HepG2 (cell line): ENCODE measurements around the gene SOWAHD. TPM values are rescaled to one million over a fixed set of nuclear protein-coding genes. Genes with fewer than 3 reads are reported as not detected.

ENCODE experiments used
- DMTF1 ChIP-seq: sonication (generic); formaldehyde crosslinking; IDR thresholded peaks from 2 replicates; pipeline ENCODE4 v1.4.0; 2020; ENCODE audit warnings: mild to moderate bottlenecking, missing genetic modification reagents
- GTF3A ChIP-seq: sonication (generic); formaldehyde crosslinking; conservative IDR thresholded peaks from 2 replicates; pipeline ENCODE4 v1.4.0; 2020; ENCODE audit warnings: mild to moderate bottlenecking, missing genetic modification reagents
- MAFG ChIP-seq: sonication (generic); formaldehyde crosslinking; IDR thresholded peaks from 2 replicates; pipeline ENCODE4 v1.5.1; 2020; ENCODE audit warnings: mild to moderate bottlenecking, missing genetic modification reagents
- NFAT5 ChIP-seq: sonication (generic); formaldehyde crosslinking; IDR thresholded peaks from 2 replicates; pipeline ENCODE4 v1.4.0; 2020; ENCODE audit warnings: missing genetic modification reagents
- PHF21A ChIP-seq: sonication (generic); formaldehyde crosslinking; IDR thresholded peaks from 2 replicates; pipeline ENCODE4 v1.5.0; 2020; ENCODE audit warnings: mild to moderate bottlenecking, missing genetic modification reagents
- POLR2AphosphoS5 ChIP-seq: IDR thresholded peaks from 2 replicates; pipeline ENCODE4 v1.6.1; 2012; ENCODE audit warnings: low read depth, low read length
- SAP130 ChIP-seq: IDR thresholded peaks from 2 replicates; pipeline ENCODE4 v1.6.1; 2016; ENCODE audit warnings: low read depth
- SMC3 ChIP-seq: IDR thresholded peaks from 2 replicates; pipeline ENCODE4 v1.6.1; 2011; ENCODE audit warnings: low read length, improper control_type of control experiment
- SRF ChIP-seq: IDR thresholded peaks from 2 replicates; pipeline ENCODE4 v1.6.1; 2011; ENCODE audit warnings: mild to moderate bottlenecking, low read depth, low read length, moderate library complexity
- STAG1 ChIP-seq: sonication (generic); formaldehyde crosslinking; IDR thresholded peaks from 2 replicates; pipeline ENCODE4 v1.4.0; 2020; ENCODE audit warnings: missing genetic modification reagents
- ZGPAT ChIP-seq: IDR thresholded peaks from 2 replicates; pipeline ENCODE4 v1.6.1; 2016; ENCODE audit warnings: mild to moderate bottlenecking
- ZKSCAN5 ChIP-seq: sonication (generic); formaldehyde crosslinking; IDR thresholded peaks from 2 replicates; pipeline ENCODE4 v1.5.1; 2020; ENCODE audit warnings: mild to moderate bottlenecking, missing genetic modification reagents
- ZNF281 ChIP-seq: sonication (generic); formaldehyde crosslinking; IDR thresholded peaks from 2 replicates; pipeline ENCODE4 v1.4.0; 2020; ENCODE audit warnings: missing genetic modification reagents, borderline replicate concordance
- ZNF788 ChIP-seq: sonication (generic); formaldehyde crosslinking; IDR thresholded peaks from 2 replicates; pipeline ENCODE4 v1.5.0; 2020; ENCODE audit warnings: mild to moderate bottlenecking, missing genetic modification reagents, borderline replicate concordance
- polyA plus RNA-seq, 8 experiments: library from polyadenylated mRNA; depleted of rRNA in 3 of 8; stranded (reverse) in 7 of 8; unstranded in 1 of 8; fragments of >200 nt; fragmentation: Illumina TruSeq in 4 of 8; extraction: Trizol in 4 of 8; gene quantifications; 2 replicates each; pipeline versions ENCODE4 v1.2.1 to v1.2.3, GENCODE V29; 2011 to 2016; ENCODE audit warnings: low read depth in 4 of 8, missing spikeins in 1 of 8, mixed read lengths in 1 of 8; ENCODE audit not compliant: insufficient read depth in 1 of 8
- total RNA-seq, 5 experiments: library from RNA; depleted of rRNA; stranded (reverse); fragments of >200 nt; fragmentation: Illumina TruSeq; extraction: Trizol; gene quantifications; 2 replicates each; pipeline ENCODE4 v1.2.3, GENCODE V29; 2016; ENCODE audit warnings: low read depth in 1 of 5
- TF ChIP-seq, protein P1 (sequence below): sonication (generic); formaldehyde crosslinking; IDR thresholded peaks from 2 replicates; pipeline ENCODE4 v1.4.0; 2020; ENCODE audit warnings: mild to moderate bottlenecking, missing genetic modification reagents, borderline replicate concordance

The SOWAHD gene
- total and polyA plus RNA-seq, 2 of the 13 experiments (the other 11 are each of a cell fraction or from before 2014, with no cell fraction given), result 1.0 to 1.3 TPM

- TF ChIP-seq ZNF281, result no peak
- TF ChIP-seq, protein P1, sequence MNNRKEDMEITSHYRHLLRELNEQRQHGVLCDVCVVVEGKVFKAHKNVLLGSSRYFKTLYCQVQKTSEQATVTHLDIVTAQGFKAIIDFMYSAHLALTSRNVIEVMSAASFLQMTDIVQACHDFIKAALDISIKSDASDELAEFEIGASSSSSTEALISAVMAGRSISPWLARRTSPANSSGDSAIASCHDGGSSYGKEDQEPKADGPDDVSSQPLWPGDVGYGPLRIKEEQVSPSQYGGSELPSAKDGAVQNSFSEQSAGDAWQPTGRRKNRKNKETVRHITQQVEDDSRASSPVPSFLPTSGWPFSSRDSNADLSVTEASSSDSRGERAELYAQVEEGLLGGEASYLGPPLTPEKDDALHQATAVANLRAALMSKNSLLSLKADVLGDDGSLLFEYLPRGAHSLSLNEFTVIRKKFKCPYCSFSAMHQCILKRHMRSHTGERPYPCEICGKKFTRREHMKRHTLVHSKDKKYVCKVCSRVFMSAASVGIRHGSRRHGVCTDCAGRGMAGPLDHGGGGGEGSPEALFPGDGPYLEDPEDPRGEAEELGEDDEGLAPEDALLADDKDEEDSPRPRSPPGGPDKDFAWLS (CRISPR knock-in tag), result no peak
- TF ChIP-seq SMC3, result 0 out of 2 replicates have a peak, but pooled peaks have one; percentile 14
- no peak for TF ChIP-seq ZKSCAN5 (CRISPR knock-in tag)
- no peak for TF ChIP-seq PHF21A (CRISPR knock-in tag)
- no peak for TF ChIP-seq NFAT5 (CRISPR knock-in tag)
- no peak for TF ChIP-seq DMTF1
- TF ChIP-seq SRF, result no peak
- no peak for TF ChIP-seq SAP130 (CRISPR knock-in tag)
- TF ChIP-seq ZGPAT, result no peak
- peak; percentile 31 for TF ChIP-seq STAG1 (CRISPR knock-in tag)
- TF ChIP-seq MAFG (CRISPR knock-in tag), result no peak
- TF ChIP-seq ZNF788 (CRISPR knock-in tag), result no peak
- no peak for TF ChIP-seq GTF3A (CRISPR knock-in tag)
- peak; percentile 33; the same call in 1 of the 2 replicates for TF ChIP-seq POLR2AphosphoS5
These were observed 26.5 kb downstream of the SOWAHD start (continued) for GRCh38 chrX:119784747-119785446.
